Measurements from ENCODE around the gene CENPP. TPM values are rescaled to one million over a fixed set of nuclear protein-coding genes. Genes with fewer than 3 reads are reported as not detected.
A peak's percentile ranks its signal among the peaks of the same experiment; 100 is the strongest.

CENPP gene
- total RNA-seq, 1 donor = 5.4 TPM

DNA sequence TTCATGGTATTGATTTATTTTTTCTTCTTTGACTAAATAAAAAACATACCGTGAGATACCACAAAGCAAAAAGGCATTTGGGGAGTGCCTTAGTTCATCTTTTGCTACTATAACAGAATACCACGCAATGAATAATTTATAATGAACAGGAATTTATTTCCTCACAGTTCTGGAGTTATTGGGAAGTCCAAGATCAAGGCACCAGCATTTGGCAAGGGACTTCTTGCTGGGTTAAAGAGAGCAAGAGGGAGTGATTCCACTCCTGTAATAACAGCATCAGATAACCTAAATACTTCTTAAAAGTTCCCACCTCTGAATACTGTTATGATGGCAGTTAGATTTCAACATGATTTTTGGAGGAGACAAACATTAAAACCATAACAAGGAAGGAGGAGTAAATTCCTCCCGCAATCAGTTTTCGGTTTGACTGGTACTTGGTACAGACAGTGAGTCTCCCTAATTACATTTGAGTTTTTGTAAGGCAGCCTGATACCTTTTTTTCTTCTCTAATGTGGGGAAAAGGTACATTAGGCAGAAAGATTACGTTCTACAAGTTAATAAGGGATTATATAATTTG lies 107.3 kb downstream of the CENPP start:
- Histone ChIP-seq H3K36me3 (ENCODE audit: insufficient read depth, low read length) (no peaks in the 10 kb centered on the region), H3K4me1 (ENCODE audit: insufficient read depth, low read length) (no peaks in the 10 kb centered on the region), H3K4me2 (ENCODE audit: insufficient read depth, low read length) (no peak overlapping the region), H3K79me2 (ENCODE audit: insufficient read depth, low read length) (no peaks in the 10 kb centered on the region), H4K20me1 (ENCODE audit: insufficient read depth, low read length) (no peaks in the 10 kb centered on the region), H3K9me3 (ENCODE audit: low read depth, low read length) (no peaks in the 10 kb centered on the region), H3K27me3 (ENCODE audit: insufficient read depth, low read length) (no peaks in the 10 kb centered on the region), H2AFZ (ENCODE audit: low read length) (no peak overlapping the region), H3K27ac (ENCODE audit: low read depth, low read length) (no peak overlapping the region), H3K4me3 (ENCODE audit: insufficient read depth, low read length) (no peak overlapping the region)
- TF ChIP-seq, protein P1, sequence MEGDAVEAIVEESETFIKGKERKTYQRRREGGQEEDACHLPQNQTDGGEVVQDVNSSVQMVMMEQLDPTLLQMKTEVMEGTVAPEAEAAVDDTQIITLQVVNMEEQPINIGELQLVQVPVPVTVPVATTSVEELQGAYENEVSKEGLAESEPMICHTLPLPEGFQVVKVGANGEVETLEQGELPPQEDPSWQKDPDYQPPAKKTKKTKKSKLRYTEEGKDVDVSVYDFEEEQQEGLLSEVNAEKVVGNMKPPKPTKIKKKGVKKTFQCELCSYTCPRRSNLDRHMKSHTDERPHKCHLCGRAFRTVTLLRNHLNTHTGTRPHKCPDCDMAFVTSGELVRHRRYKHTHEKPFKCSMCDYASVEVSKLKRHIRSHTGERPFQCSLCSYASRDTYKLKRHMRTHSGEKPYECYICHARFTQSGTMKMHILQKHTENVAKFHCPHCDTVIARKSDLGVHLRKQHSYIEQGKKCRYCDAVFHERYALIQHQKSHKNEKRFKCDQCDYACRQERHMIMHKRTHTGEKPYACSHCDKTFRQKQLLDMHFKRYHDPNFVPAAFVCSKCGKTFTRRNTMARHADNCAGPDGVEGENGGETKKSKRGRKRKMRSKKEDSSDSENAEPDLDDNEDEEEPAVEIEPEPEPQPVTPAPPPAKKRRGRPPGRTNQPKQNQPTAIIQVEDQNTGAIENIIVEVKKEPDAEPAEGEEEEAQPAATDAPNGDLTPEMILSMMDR (IDR thresholded peaks at IDR 0.05; ENCODE audit: extremely low read depth, low read depth, low read length) = no peak
- no peak for DNase-seq (ENCODE audit: insufficient read length, low spot score, missing footprints)

- DNase-seq (ENCODE audit: insufficient read length, low spot score, missing footprints) = no peak
- H3K4me3 ChIP-seq (ENCODE audit: insufficient read depth, low read length) = no peak overlapping the region
- no peaks in the 10 kb centered on the region for H3K79me2 ChIP-seq (ENCODE audit: insufficient read depth, low read length)
- H3K27ac ChIP-seq (ENCODE audit: low read depth, low read length) = no peak overlapping the region
- no peaks in the 10 kb centered on the region for H4K20me1 ChIP-seq (ENCODE audit: insufficient read depth, low read length)
- H3K4me2 ChIP-seq (ENCODE audit: insufficient read depth, low read length) = no peak overlapping the region
- TF ChIP-seq, protein P1 (IDR thresholded peaks at IDR 0.05; ENCODE audit: extremely low read depth, low read depth, low read length) = no peak
- H3K4me1 ChIP-seq (ENCODE audit: insufficient read depth, low read length) = peaks cover 6% of the 10 kb centered on the region
- no peaks in the 10 kb centered on the region for H3K9me3 ChIP-seq (ENCODE audit: low read depth, low read length)
- no peaks in the 10 kb centered on the region for H3K27me3 ChIP-seq (ENCODE audit: insufficient read depth, low read length)
- no peak overlapping the region for H2AFZ ChIP-seq (ENCODE audit: low read length)
- H3K36me3 ChIP-seq (ENCODE audit: insufficient read depth, low read length) = no peaks in the 10 kb centered on the region
These were observed 109.5 kb downstream of the CENPP start for GRCh38 chr9:92435263-92435662.

GRCh38 chr9:92438900-92439526 lies 113.3 kb downstream of the CENPP start:
- TF ChIP-seq, protein P1 (IDR thresholded peaks at IDR 0.05; ENCODE audit: extremely low read depth, low read depth, low read length) = peak; percentile 44
- Histone ChIP-seq H3K79me2 (ENCODE audit: insufficient read depth, low read length) (no peaks in the 10 kb centered on the region), H3K27ac (ENCODE audit: low read depth, low read length) (no peak overlapping the region), H4K20me1 (ENCODE audit: insufficient read depth, low read length) (no peaks in the 10 kb centered on the region), H3K4me3 (ENCODE audit: insufficient read depth, low read length) (no peak overlapping the region), H3K36me3 (ENCODE audit: insufficient read depth, low read length) (no peaks in the 10 kb centered on the region), H2AFZ (ENCODE audit: low read length) (no peak overlapping the region), H3K9me3 (ENCODE audit: low read depth, low read length) (no peaks in the 10 kb centered on the region), H3K4me1 (ENCODE audit: insufficient read depth, low read length) (peaks cover 6% of the 10 kb centered on the region), H3K4me2 (ENCODE audit: insufficient read depth, low read length) (no peak overlapping the region), H3K27me3 (ENCODE audit: insufficient read depth, low read length) (no peaks in the 10 kb centered on the region)
- DNase-seq (ENCODE audit: insufficient read length, low spot score, missing footprints) = no peak

- Histone ChIP-seq H3K27me3 (ENCODE audit: insufficient read depth, low read length) (no peaks in the 10 kb centered on the region), H3K9me3 (ENCODE audit: low read depth, low read length) (no peaks in the 10 kb centered on the region), H3K4me1 (ENCODE audit: insufficient read depth, low read length) (peaks cover 6% of the 10 kb centered on the region), H4K20me1 (ENCODE audit: insufficient read depth, low read length) (no peaks in the 10 kb centered on the region), H3K4me2 (ENCODE audit: insufficient read depth, low read length) (no peak overlapping the region), H3K27ac (ENCODE audit: low read depth, low read length) (no peak overlapping the region), H2AFZ (ENCODE audit: low read length) (no peak overlapping the region), H3K79me2 (ENCODE audit: insufficient read depth, low read length) (no peaks in the 10 kb centered on the region), H3K4me3 (ENCODE audit: insufficient read depth, low read length) (no peak overlapping the region), H3K36me3 (ENCODE audit: insufficient read depth, low read length) (no peaks in the 10 kb centered on the region)
- peak; percentile 73 for DNase-seq (ENCODE audit: insufficient read length, low spot score, missing footprints)
- TF ChIP-seq, protein P1 (IDR thresholded peaks at IDR 0.05; ENCODE audit: extremely low read depth, low read depth, low read length) = no peak
These were observed 114.4 kb downstream of the CENPP start for GRCh38 chr9:92439921-92440750.

Data from osteoblast (primary cell).